K562 (cell line): ENCODE results near the gene ANXA4. TPM values are rescaled to one million over a fixed set of nuclear protein-coding genes. Genes with fewer than 3 reads are reported as not detected.

Source experiments
- ATAC-seq: fragments of 200-7000 bp; cut with Tn5 transposase; 3 replicates; pipeline ENCODE4 v1.9.1; 2020; ENCODE audit warnings: moderate library complexity
- BruUV-seq: library from RNA; stranded (reverse); fragments of 400-500 nt; replicated peaks from 2 replicates; lab custom pipeline; 2021; lab: Mats Ljungman, UMichigan
- CTCF ChIA-PET: fragments of 300-600 bp; formaldehyde crosslinking; extraction: SDS; loops from one replicate; lab custom pipeline; 2021; ENCODE audit warnings: low intra/inter-chr PET ratio; lab: Yijun Ruan, JAX
- POLR2A ChIA-PET: fragments of 300-600, 350-650 bp; sonication (Branson Sonifier 250); formaldehyde crosslinking; extraction: SDS; loops from one replicate; lab custom pipeline; 2021; ENCODE audit warnings: antibody characterized with exemption, inconsistent platforms; lab: Yijun Ruan, JAX
- DNase-seq, 4 experiments: peaks; one replicate each; pipeline versions ENCODE4 v3.0.0 to v3.0.0-alpha.2; 2011 to 2018; ENCODE audit warnings: low spot score in 3 of 4, mixed read lengths in 3 of 4; ENCODE audit errors: extremely low read depth in 1 of 4
- FAIRE-seq: peaks from 2 replicates; lab custom pipeline; 2011; peaks lifted over from hg19 to GRCh38; lab: Jason Lieb, UNC
- H2AFZ ChIP-seq: 2 replicates; pipeline ENCODE4 v1.6.0; 2011; ENCODE audit warnings: low read depth, low read length, control low read depth, inconsistent platforms
- H3K27ac ChIP-seq: fragments of 200-600 bp; 3 replicates; pipeline ENCODE4 v1.8.0; 2011; ENCODE audit warnings: low read depth, mild to moderate bottlenecking, control low read depth, inconsistent platforms, low read length, moderate library complexity, mixed read lengths; ENCODE audit errors: extremely low read depth
- H3K27me3 ChIP-seq, 2 experiments: fragments of 300-600 bp in 1 of 2; 2 replicates in 1 of 2; 3 replicates in 1 of 2; pipeline versions ENCODE4 v1.6.0 to v1.8.0; 2011; ENCODE audit warnings: inconsistent platforms in 2 of 2, low read length in 2 of 2, mild to moderate bottlenecking in 1 of 2, mixed read lengths in 1 of 2, moderate library complexity in 1 of 2; ENCODE audit not compliant: control insufficient read depth in 2 of 2, insufficient read depth in 2 of 2
- H3K36me3 ChIP-seq: fragments of 300-600 bp; 3 replicates; pipeline ENCODE4 v1.8.0; 2011; ENCODE audit warnings: mild to moderate bottlenecking, low read length, inconsistent platforms; ENCODE audit not compliant: control insufficient read depth, insufficient read depth
- H3K4me1 ChIP-seq, 2 experiments: fragments of 200-600 bp in 1 of 2; replicated peaks in 1 of 2; 2 replicates in 1 of 2; 3 replicates in 1 of 2; pipeline versions ENCODE4 v1.5.1 to v1.8.0; 2011; ENCODE audit warnings: inconsistent platforms in 2 of 2, low read length in 2 of 2, mild to moderate bottlenecking in 1 of 2, mixed read lengths in 1 of 2, moderate library complexity in 1 of 2; ENCODE audit not compliant: control insufficient read depth in 2 of 2, insufficient read depth in 2 of 2
- H3K4me2 ChIP-seq: 2 replicates; pipeline ENCODE4 v1.6.1; 2011; ENCODE audit warnings: low read length, control low read depth, inconsistent platforms, mixed read lengths; ENCODE audit not compliant: insufficient read depth
- H3K4me3 ChIP-seq: fragments of 200-600 bp; sonication (generic), shearing (Covaris generic); 2 replicates; pipeline ENCODE4 v1.5.1; 2016; ENCODE audit warnings: control low read depth, inconsistent platforms
- H3K79me2 ChIP-seq: fragments of 200-600 bp; 3 replicates; pipeline ENCODE4 v1.8.0; 2011; ENCODE audit warnings: low read length, inconsistent platforms; ENCODE audit not compliant: control insufficient read depth, insufficient read depth
- H3K9ac ChIP-seq, 2 experiments: 2 replicates each; pipeline versions ENCODE4 v1.6.0 to v1.6.1; 2011; ENCODE audit warnings: low read depth in 2 of 2, low read length in 2 of 2, control low read depth in 1 of 2, inconsistent platforms in 1 of 2, mild to moderate bottlenecking in 1 of 2, mixed read lengths in 1 of 2; ENCODE audit not compliant: insufficient read depth in 1 of 2
- H3K9me1 ChIP-seq: one replicate; pipeline ENCODE4 v1.6.0; 2011; ENCODE audit warnings: inconsistent platforms, mild to moderate bottlenecking, low read length, moderate library complexity; ENCODE audit not compliant: control insufficient read depth, insufficient read depth
- H3K9me3 ChIP-seq: replicated peaks from 2 replicates; pipeline ENCODE4 v1.5.1; 2011; ENCODE audit warnings: low read depth, low read length, inconsistent platforms; ENCODE audit not compliant: control insufficient read depth, insufficient read depth
- H4K20me1 ChIP-seq: replicated peaks from 2 replicates; pipeline ENCODE4 v1.6.1; 2011; ENCODE audit warnings: low read length, inconsistent platforms, mixed read lengths; ENCODE audit not compliant: control insufficient read depth, insufficient read depth
- TAF1 ChIP-seq: IDR thresholded peaks from 2 replicates; pipeline ENCODE4 v1.6.1; 2011; ENCODE audit warnings: mild to moderate bottlenecking, low read length, moderate library complexity; ENCODE audit not compliant: insufficient read depth, control insufficient read depth, severe bottlenecking; ENCODE audit errors: extremely low read depth
- U2AF1 ChIP-seq: fragments of 200-400 bp; formaldehyde crosslinking; optimal IDR thresholded peaks from 2 replicates; pipeline ENCODE3; 2017; ENCODE audit warnings: mild to moderate bottlenecking, low read depth, low read length, moderate library complexity
- ZNF644 ChIP-seq: fragments of 200-800 bp; sonication (Bioruptor generic); IDR thresholded peaks from 2 replicates; pipeline ENCODE4 v1.6.1; 2016; ENCODE audit warnings: low read depth, missing genetic modification characterization, missing compliant biosample characterization
- WGBS: fragments of 100-300 bp; shearing (Covaris generic); methylation state at CpG from one replicate; pipeline ENCODE4 v1.1.6; 2016; ENCODE audit warnings: low coverage, mixed read lengths; ENCODE audit not compliant: insufficient coverage; ENCODE audit errors: missing lambda C conversion rate; 5-methylcytosine and 5-hydroxymethylcytosine counted together
- in situ Hi-C: fragments of 300-500 bp; cut with MboI; formaldehyde crosslinking; loops from 4 replicates; pipeline ENCODE4 v1.15.0; 2018; ENCODE audit warnings: inconsistent platforms, mixed read lengths
- intact Hi-C: fragments of 100-400 bp; cut with micrococcal nuclease; formaldehyde crosslinking; loops from 2 replicates; pipeline ENCODE4 v1.14.2; 2022
- polyA plus RNA-seq, 8 experiments: library from polyadenylated mRNA; depleted of rRNA in 4 of 8; stranded (reverse) in 5 of 8; unstranded in 3 of 8; fragments of >200 nt; fragmentation: Nextera tagmentation in 2 of 8; fragmentation: Illumina TruSeq in 1 of 8; extraction: Ambion mirVana in 2 of 8; extraction: Trizol in 1 of 8; gene quantifications; 2 replicates each; pipeline versions ENCODE4 v1.2.1 to v1.2.3, GENCODE V29; 2011 to 2014; ENCODE audit warnings: inconsistent platforms in 1 of 8, missing spikeins in 1 of 8
- total RNA-seq, 7 experiments: library from RNA; depleted of rRNA in 6 of 7; stranded (reverse); fragments of >200 nt in 6 of 7; fragmentation: Illumina TruSeq in 2 of 7; extraction: Trizol in 2 of 7; gene quantifications; 2 replicates each; pipeline versions ENCODE4 v1.2.1 to v1.2.3, GENCODE V29; 2011 to 2021; ENCODE audit warnings: low replicate concordance in 1 of 7

ANXA4 gene
- total and polyA plus RNA-seq, 9 of the 15 experiments (the other 6 are each of a cell fraction or from before 2014, with no cell fraction given) = 3.4 to 13.6 (median 11.6) TPM

DNA sequence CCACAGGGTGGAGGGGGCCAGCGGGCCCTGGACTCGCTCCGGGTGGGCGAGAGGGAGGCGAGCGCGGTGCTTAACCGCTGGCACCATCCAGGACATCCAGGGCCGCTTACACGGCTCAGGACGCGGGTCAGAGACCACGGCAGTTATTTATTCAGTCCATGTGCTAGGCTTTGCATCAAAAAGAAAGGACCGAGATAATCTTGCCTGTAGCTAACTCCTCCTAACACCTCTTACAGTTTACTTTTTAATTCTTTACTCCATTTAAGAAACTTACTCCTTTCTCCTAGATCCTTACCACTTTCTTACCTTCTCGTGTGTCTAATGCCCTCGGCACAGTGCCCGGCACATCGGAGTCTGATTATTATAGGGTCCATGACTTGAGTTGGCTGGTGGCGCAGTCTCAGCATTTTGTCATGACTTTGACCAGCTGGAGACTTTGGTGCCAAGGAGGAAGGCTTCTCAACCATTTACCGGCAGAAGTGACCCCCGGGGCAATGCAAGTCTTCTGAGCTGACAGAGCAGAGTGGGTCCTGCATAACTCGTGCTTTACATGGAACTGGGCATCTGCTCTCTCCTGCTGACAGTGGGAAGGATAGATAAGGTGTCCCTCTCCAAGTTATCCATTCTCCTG is 503 bp downstream of the ANXA4 start:
- ChIA-PET CTCF (no interaction called here), POLR2A (interaction anchor here (0.6 to 1.3 kb wide), 4 partner anchors 14 to 160 kb away, joined by 3 to 5 read pairs (median 4); partner anchors contain the start of gene GMCL1)
- DNase-seq (no peak), FAIRE-seq (no peak), ATAC-seq (peak; percentile 51)
- Histone ChIP-seq H3K9ac (peak overlapping the region; percentile 77 to 94), H3K4me1 (peaks cover 18 to 25% of the 10 kb centered on the region in 2 experiments), H3K9me3 (no peaks in the 10 kb centered on the region), H3K36me3 (no peaks in the 10 kb centered on the region), H3K9me1 (no peaks in the 10 kb centered on the region), H2AFZ (peak overlapping the region; percentile 98), H3K79me2 (no peaks in the 10 kb centered on the region; the same call in 2 of the 3 replicates), H3K4me3 (peak overlapping the region; percentile 66), H4K20me1 (peaks cover 4% of the 10 kb centered on the region; the same call in 1 of the 2 replicates), H3K27ac (peak overlapping the region; percentile 73; the same call in 2 of the 3 replicates), H3K27me3 (no peaks in the 10 kb centered on the region), H3K4me2 (peak overlapping the region; percentile 88)
- in situ Hi-C loops (loop anchor here (5.0 kb wide), 1 partner anchor 55 kb away; no protein-coding TSS in a partner anchor), intact Hi-C loops (loop anchor here (5.0 kb wide), 2 partner anchors 55 to 75 kb away; no protein-coding TSS in a partner anchor)
- TF ChIP-seq ZNF644 = no peak
- TF ChIP-seq U2AF1 = peak; percentile 1
- peak; percentile 5 for TF ChIP-seq TAF1
- TF ChIP-seq, all 486 proteins: peak for 2
- TSS peak; percentile 50 for BruUV-seq
- WGBS = 22% methylated on average over 19 of the region's 22 CpGs
